Measurements from ENCODE around the gene KIF5A. TPM values are rescaled to one million over a fixed set of nuclear protein-coding genes. Genes with fewer than 3 reads are reported as not detected.
"Not testable (repeated sequence)": the region's sequence is repeated elsewhere in the genome, so short reads cannot be mapped to it uniquely, and the experiment has no call there.

The KIF5A gene
- total RNA-seq, 1 donor from 2014 or later = 2.5 TPM

DNA sequence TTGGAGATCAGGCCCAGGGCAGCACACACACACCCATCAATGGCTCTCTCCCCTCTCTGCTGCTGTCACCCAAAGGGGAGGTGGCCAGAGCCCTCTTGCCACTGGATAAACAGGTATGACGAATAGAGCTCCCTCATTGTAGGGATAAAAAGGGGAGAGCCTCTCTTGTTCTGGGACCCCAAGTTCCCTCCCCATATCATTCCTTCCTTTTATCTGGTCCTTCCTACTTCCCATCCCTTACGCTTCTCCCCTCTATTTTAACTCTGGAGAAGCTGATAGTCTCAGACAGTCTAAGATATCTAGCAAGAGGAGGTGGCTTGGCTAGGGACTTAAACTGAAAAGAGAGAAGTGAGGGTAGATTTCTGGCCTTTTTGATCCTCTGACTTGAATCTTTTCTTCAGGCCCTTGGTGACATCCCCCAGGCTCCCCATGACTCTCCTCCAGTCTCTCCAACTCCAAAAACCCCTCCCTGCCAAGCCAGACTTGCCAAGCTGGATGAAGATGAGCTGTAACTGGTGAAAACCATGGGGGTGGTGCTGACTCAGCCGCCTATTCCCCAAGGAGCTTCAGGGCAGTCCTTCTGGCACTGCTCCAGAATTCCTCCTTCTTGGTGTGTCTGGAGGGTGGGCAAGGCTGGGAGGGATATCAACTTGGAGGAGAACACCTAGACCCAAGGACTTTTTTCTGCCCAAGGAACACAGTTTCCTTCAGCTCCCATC, 66.7 kb downstream of the KIF5A start:
- Mint-ChIP-seq H3K36me3 (ENCODE audit: insufficient read depth) (peaks cover 13% of the 10 kb centered on the region), H3K4me3 (ENCODE audit: low read depth) (no peak overlapping the region), H3K4me1 (ENCODE audit: low read depth) (peaks cover 8% of the 10 kb centered on the region), H3K9me3 (ENCODE audit: low read depth) (no peaks in the 10 kb centered on the region), H3K27ac (no peak overlapping the region), H3K27me3 (peaks cover 80% of the 10 kb centered on the region)
- TF ChIP-seq, protein P1, sequence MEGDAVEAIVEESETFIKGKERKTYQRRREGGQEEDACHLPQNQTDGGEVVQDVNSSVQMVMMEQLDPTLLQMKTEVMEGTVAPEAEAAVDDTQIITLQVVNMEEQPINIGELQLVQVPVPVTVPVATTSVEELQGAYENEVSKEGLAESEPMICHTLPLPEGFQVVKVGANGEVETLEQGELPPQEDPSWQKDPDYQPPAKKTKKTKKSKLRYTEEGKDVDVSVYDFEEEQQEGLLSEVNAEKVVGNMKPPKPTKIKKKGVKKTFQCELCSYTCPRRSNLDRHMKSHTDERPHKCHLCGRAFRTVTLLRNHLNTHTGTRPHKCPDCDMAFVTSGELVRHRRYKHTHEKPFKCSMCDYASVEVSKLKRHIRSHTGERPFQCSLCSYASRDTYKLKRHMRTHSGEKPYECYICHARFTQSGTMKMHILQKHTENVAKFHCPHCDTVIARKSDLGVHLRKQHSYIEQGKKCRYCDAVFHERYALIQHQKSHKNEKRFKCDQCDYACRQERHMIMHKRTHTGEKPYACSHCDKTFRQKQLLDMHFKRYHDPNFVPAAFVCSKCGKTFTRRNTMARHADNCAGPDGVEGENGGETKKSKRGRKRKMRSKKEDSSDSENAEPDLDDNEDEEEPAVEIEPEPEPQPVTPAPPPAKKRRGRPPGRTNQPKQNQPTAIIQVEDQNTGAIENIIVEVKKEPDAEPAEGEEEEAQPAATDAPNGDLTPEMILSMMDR (IDR thresholded peaks at IDR 0.05; ENCODE audit: unreplicated experiment) = no peak
- no peak for DNase-seq (ENCODE audit: low spot score, unreplicated experiment)

- TF ChIP-seq, protein P1 (IDR thresholded peaks at IDR 0.05; ENCODE audit: unreplicated experiment) = no peak
- Mint-ChIP-seq H3K27me3 (peaks cover 86% of the 10 kb centered on the region), H3K4me1 (ENCODE audit: low read depth) (peaks cover 11% of the 10 kb centered on the region), H3K36me3 (ENCODE audit: insufficient read depth) (peaks cover 13% of the 10 kb centered on the region), H3K9me3 (ENCODE audit: low read depth) (no peaks in the 10 kb centered on the region), H3K4me3 (ENCODE audit: low read depth) (no peak overlapping the region), H3K27ac (no peak overlapping the region)
- no peak for DNase-seq (ENCODE audit: low spot score, unreplicated experiment)
Measured at GRCh38 chr12:57617942-57618341, 68.1 kb downstream of the KIF5A start.

- H3K27me3 Mint-ChIP-seq = peaks cover 86% of the 10 kb centered on the region
Measured at GRCh38 chr12:57618431-57618830, 68.6 kb downstream of the KIF5A start.

GRCh38 chr12:57618966-57619433, 69.2 kb downstream of the KIF5A start:
- Mint-ChIP-seq H3K9me3 (ENCODE audit: low read depth) (no peaks in the 10 kb centered on the region), H3K4me3 (ENCODE audit: low read depth) (peak overlapping the region; percentile 60), H3K36me3 (ENCODE audit: insufficient read depth) (peaks cover 13% of the 10 kb centered on the region), H3K4me1 (ENCODE audit: low read depth) (peaks cover 11% of the 10 kb centered on the region), H3K27me3 (peaks cover 91% of the 10 kb centered on the region), H3K27ac (no peak overlapping the region)
- TF ChIP-seq, protein P1 (IDR thresholded peaks at IDR 0.05; ENCODE audit: unreplicated experiment) = no peak
- DNase-seq (ENCODE audit: low spot score, unreplicated experiment) = no peak

More at GRCh38 chr12:57618431-57618830, 68.6 kb downstream of the KIF5A start:
- not testable (repeated sequence) for H3K9me3 Mint-ChIP-seq (ENCODE audit: low read depth); H3K27ac Mint-ChIP-seq; H3K4me3 Mint-ChIP-seq (ENCODE audit: low read depth); DNase-seq (ENCODE audit: low spot score, unreplicated experiment)
- peaks cover 11% of the 10 kb centered on the region for H3K4me1 Mint-ChIP-seq (ENCODE audit: low read depth)
- H3K36me3 Mint-ChIP-seq (ENCODE audit: insufficient read depth) = peaks cover 13% of the 10 kb centered on the region

DNA sequence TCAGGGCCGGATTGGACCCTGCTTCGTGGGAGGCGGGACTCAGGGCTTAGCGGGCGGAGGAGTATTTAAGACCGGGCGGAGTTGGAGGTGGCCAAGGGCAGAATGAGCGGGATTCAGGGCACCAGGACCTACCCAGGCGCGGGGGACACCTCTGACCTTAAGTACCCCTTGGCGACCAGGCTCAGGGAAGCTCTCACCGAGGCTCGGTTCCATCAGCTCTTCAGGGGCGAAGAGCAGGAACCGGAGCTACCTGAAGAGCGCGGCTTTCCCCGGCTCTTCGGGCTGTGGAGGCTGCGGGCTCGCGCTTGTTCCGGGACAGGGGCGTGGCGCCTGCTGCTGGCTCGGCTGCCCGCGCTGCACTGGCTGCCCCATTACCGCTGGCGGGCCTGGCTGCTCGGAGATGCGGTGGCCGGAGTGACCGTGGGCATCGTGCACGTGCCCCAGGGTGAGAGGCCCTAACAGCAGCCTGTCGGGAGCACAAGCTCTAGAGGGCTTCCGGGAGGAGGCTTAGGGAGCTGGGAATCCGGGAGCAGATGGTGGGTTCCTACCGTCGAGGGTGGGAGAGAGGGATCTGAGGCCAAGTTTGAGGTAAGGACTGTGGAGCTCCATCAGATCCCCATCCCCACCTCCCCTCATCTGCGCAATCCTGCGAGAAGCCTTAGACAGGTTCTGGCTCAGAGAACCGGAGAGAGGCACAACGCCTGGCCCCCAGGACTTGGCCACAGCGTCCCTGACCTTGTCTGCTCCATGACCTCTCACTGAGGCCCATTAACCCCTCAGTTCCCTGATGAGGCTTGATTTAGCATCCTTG, 69.8 kb downstream of the KIF5A start:
- Mint-ChIP-seq H3K27ac (no peak overlapping the region), H3K36me3 (ENCODE audit: insufficient read depth) (peaks cover 13% of the 10 kb centered on the region), H3K27me3 (peaks cover 93% of the 10 kb centered on the region), H3K9me3 (ENCODE audit: low read depth) (no peaks in the 10 kb centered on the region), H3K4me3 (ENCODE audit: low read depth) (peak overlapping the region; percentile 60), H3K4me1 (ENCODE audit: low read depth) (peaks cover 11% of the 10 kb centered on the region)
- DNase-seq (ENCODE audit: low spot score, unreplicated experiment) = no peak
- TF ChIP-seq, protein P1 (IDR thresholded peaks at IDR 0.05; ENCODE audit: unreplicated experiment) = no peak

Data from progenitor cell of endocrine pancreas (in vitro differentiated cells).